ENCODE results near the gene ATP11C. TPM values are rescaled to one million over a fixed set of nuclear protein-coding genes. Genes with fewer than 3 reads are reported as not detected.

The ATP11C gene
- total and polyA plus RNA-seq, 7 donors = 2.1 to 3.9 (median 3.0) TPM

DNA sequence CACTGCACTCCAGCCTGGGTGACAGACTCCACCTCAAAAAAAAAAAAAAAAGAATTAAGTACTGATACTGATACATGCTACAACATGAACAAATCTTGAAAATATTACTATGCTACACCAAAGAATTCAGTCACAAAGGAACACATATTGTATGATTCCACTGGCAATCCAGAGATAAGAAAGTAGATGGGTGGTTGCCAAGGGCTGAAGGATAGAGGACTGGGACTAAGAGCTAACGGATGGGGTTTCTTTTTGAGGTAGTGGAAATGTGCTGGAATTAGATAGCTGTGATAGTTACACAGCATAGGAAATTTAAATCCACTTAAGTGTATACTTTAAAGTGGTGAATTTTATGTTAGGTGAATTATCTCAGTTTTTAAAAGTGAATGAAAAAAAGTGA lies 12.5 kb downstream of the ATP11C start:
- Histone ChIP-seq H3K27me3 (ENCODE audit: insufficient read depth in 3 of 3, low read length in 2 of 3) (no peaks in the 10 kb centered on the region), H3K4me3 (no peak overlapping the region), H3K27ac (no peak overlapping the region), H3K9me3 (no peaks in the 10 kb centered on the region), H3K4me1 (no peaks in the 10 kb centered on the region), H3K36me3 (ENCODE audit: insufficient read depth in 1 of 2, low read depth in 1 of 2) (no peaks in the 10 kb centered on the region)
- intact Hi-C loops (cut with DNase I) = no loop called here
- no peak for DNase-seq
- 70 to 88% (median 76%) methylated on average over 1 of the region's 1 CpG for WGBS, 3 donors
- TF ChIP-seq CTCF (IDR thresholded peaks at IDR 0.05) = no peak
- no peak for ATAC-seq

DNA sequence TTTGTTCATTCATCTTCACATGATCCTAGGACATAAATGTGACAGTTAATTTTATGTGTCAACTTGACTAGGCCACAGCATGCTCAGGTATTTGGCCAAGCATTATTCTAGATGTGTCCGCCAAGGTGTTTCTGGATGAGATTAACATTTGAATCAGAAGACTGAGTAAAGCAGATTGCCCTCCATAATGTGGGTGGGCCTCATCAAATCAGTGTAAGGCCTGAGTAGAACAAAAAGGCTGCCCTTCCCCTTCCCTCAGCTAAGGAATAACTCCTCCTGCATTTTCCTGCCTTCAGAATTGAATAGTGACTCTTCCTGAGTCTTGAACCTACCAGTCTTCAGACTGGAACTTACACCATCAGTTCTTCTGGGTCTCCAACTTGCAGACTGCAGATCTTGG lies 18.4 kb downstream of the ATP11C start:
- Histone ChIP-seq H3K9me3 (no peaks in the 10 kb centered on the region), H3K27me3 (ENCODE audit: insufficient read depth in 3 of 3, low read length in 2 of 3) (no peaks in the 10 kb centered on the region), H3K36me3 (ENCODE audit: insufficient read depth in 1 of 2, low read depth in 1 of 2) (no peaks in the 10 kb centered on the region), H3K4me3 (no peak overlapping the region), H3K27ac (no peak overlapping the region), H3K4me1 (no peaks in the 10 kb centered on the region)
- intact Hi-C loops (cut with DNase I) = no loop called here
- ATAC-seq = no peak
- no peak for TF ChIP-seq CTCF (IDR thresholded peaks at IDR 0.05)
- WGBS, 3 donors = 90 to 100% (median 100%) methylated on average over 1 of the region's 1 CpG
- DNase-seq = no peak

GRCh38 chrX:139909712-139910111 lies 23.1 kb downstream of the ATP11C start:
- no peaks in the 10 kb centered on the region for H3K9me3 ChIP-seq
- intact Hi-C loops (cut with DNase I) = no loop called here
- TF ChIP-seq CTCF (IDR thresholded peaks at IDR 0.05) = no peak
- no peak overlapping the region for H3K27ac ChIP-seq
- 56 to 80% (median 59%) methylated on average over 3 of the region's 3 CpGs for WGBS, 3 donors
- DNase-seq (no peak), ATAC-seq (no peak)
- H3K4me1 ChIP-seq = no peaks in the 10 kb centered on the region
- H3K4me3 ChIP-seq = no peak overlapping the region
- H3K27me3 ChIP-seq (ENCODE audit: insufficient read depth in 3 of 3, low read length in 2 of 3) = no peaks in the 10 kb centered on the region
- no peaks in the 10 kb centered on the region for H3K36me3 ChIP-seq (ENCODE audit: insufficient read depth in 1 of 2, low read depth in 1 of 2)

DNA sequence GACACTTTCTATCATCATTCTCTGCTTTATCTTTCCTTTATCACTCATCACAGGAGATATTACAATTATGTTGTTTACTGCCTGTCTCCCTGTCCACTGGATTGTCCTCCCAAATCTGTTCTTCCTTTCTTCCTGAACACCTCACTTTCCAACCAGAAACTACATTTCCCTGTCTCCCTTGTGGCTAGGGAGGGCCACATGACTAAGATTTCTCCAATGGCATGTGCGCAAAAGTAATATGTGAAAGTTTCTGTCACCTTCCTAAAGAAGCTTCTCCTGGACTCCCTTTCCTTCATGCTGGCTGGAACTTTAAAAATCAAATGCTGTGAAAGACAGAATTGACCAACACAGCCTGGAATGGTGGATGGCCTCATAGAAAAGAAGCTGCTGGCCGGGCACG lies 25.8 kb downstream of the ATP11C start:
- intact Hi-C loops (cut with DNase I) = no loop called here
- 91 to 100% (median 100%) methylated on average over 1 to 3 of the region's 3 CpGs for WGBS, 3 donors

More for the DNA sequence above, 25.8 kb downstream of the ATP11C start:
- H3K27ac ChIP-seq = no peak overlapping the region
- no peak for TF ChIP-seq CTCF (IDR thresholded peaks at IDR 0.05)
- DNase-seq (no peak), ATAC-seq (no peak)
- H3K27me3 ChIP-seq (ENCODE audit: insufficient read depth in 3 of 3, low read length in 2 of 3) = no peaks in the 10 kb centered on the region
- no peaks in the 10 kb centered on the region for H3K9me3 ChIP-seq
- H3K36me3 ChIP-seq (ENCODE audit: insufficient read depth in 1 of 2, low read depth in 1 of 2) = no peaks in the 10 kb centered on the region
- peaks cover 6% of the 10 kb centered on the region for H3K4me1 ChIP-seq
- H3K4me3 ChIP-seq = no peak overlapping the region

Measured in psoas muscle (tissue), 8 donors.